K562 (cell line): Measurements from ENCODE around the gene CTF1. TPM values are rescaled to one million over a fixed set of nuclear protein-coding genes. Genes with fewer than 3 reads are reported as not detected.

Experiments
- CBFA2T2 ChIP-seq: fragments of 450-650 bp; conservative IDR thresholded peaks from 2 replicates; pipeline ENCODE4 v1.6.1; 2017; ENCODE audit warnings: mild to moderate bottlenecking
- DMBX1 ChIP-seq: fragments of 250-450 bp; sonication (Bioruptor Pico); IDR thresholded peaks from 2 replicates; pipeline ENCODE4 v1.8.0; 2022; ENCODE audit warnings: inconsistent platforms, mild to moderate bottlenecking, moderate library complexity, borderline replicate concordance
- ERF ChIP-seq: fragments of 450-650 bp; formaldehyde crosslinking; IDR thresholded peaks from 2 replicates; pipeline ENCODE4 v1.4.0; 2020; ENCODE audit warnings: mild to moderate bottlenecking, mixed read lengths
- FOXK1 ChIP-seq: sonication (generic); formaldehyde crosslinking; IDR thresholded peaks from 2 replicates; pipeline ENCODE4 v1.8.0; 2022; ENCODE audit warnings: missing genetic modification reagents, mild to moderate bottlenecking, borderline replicate concordance
- HIVEP1 ChIP-seq: fragments of 250-450 bp; sonication (Bioruptor Pico); IDR thresholded peaks from 2 replicates; pipeline ENCODE4 v1.4.0; 2020; ENCODE audit warnings: mild to moderate bottlenecking
- HNRNPL ChIP-seq: fragments of 200-400 bp; formaldehyde crosslinking; IDR thresholded peaks from 2 replicates; pipeline ENCODE4 v1.6.1; 2017; ENCODE audit warnings: low read depth, mild to moderate bottlenecking, low read length
- MCM5 ChIP-seq: fragments of 450-650 bp; IDR thresholded peaks from 2 replicates; pipeline ENCODE4 v1.6.1; 2016; ENCODE audit warnings: low read depth
- NR2C1 ChIP-seq, 2 experiments: fragments of 450-650 bp; IDR thresholded peaks; 2 replicates each; pipeline ENCODE4 v1.6.1; 2017; ENCODE audit warnings: mild to moderate bottlenecking in 2 of 2, antibody characterized with exemption in 1 of 2, inconsistent platforms in 1 of 2, missing compliant biosample characterization in 1 of 2, missing genetic modification characterization in 1 of 2
- RAD21 ChIP-seq, 2 experiments: fragments of 250-450 bp in 1 of 2; fragments of 450-650 bp in 1 of 2; sonication (Bioruptor Pico) in 1 of 2; formaldehyde crosslinking in 1 of 2; IDR thresholded peaks in 1 of 2; conservative IDR thresholded peaks in 1 of 2; 2 replicates each; pipeline versions ENCODE4 v1.4.0 to v1.8.0; 2020 to 2022; ENCODE audit warnings: mild to moderate bottlenecking in 2 of 2, moderate library complexity in 1 of 2
- SMARCE1 ChIP-seq: fragments of 450-650 bp; IDR thresholded peaks from 2 replicates; pipeline ENCODE4 v1.7.1; 2016; ENCODE audit warnings: mild to moderate bottlenecking
- TBL1XR1 ChIP-seq, 2 experiments: IDR thresholded peaks; 2 replicates each; pipeline ENCODE4 v1.6.1; 2012; ENCODE audit warnings: improper control_type of control experiment in 2 of 2, low read length in 2 of 2, mild to moderate bottlenecking in 1 of 2
- ZC3H4 ChIP-seq: sonication (generic); formaldehyde crosslinking; IDR thresholded peaks from 2 replicates; pipeline ENCODE4 v1.9.0; 2021; ENCODE audit warnings: missing genetic modification reagents, borderline replicate concordance
- ZNF197 ChIP-seq: fragments of 200-800 bp; sonication (Bioruptor generic); IDR thresholded peaks from 2 replicates; pipeline ENCODE4 v1.6.1; 2016; ENCODE audit warnings: low read depth, missing genetic modification characterization, missing compliant biosample characterization
- ZNF24 ChIP-seq: fragments of 450-650 bp; IDR thresholded peaks from 2 replicates; pipeline ENCODE4 v1.6.1; 2016
- ZNF57 ChIP-seq: fragments of 450-650 bp; formaldehyde crosslinking; IDR thresholded peaks from 2 replicates; pipeline ENCODE4 v1.4.0; 2020; ENCODE audit warnings: mild to moderate bottlenecking, moderate library complexity
- ZNF76 ChIP-seq: fragments of 250-450 bp; sonication (Bioruptor Pico); IDR thresholded peaks from 2 replicates; pipeline ENCODE4 v1.4.0; 2020; ENCODE audit warnings: mild to moderate bottlenecking, moderate library complexity, borderline replicate concordance
- polyA plus RNA-seq, 8 experiments: library from polyadenylated mRNA; depleted of rRNA in 4 of 8; stranded (reverse) in 5 of 8; unstranded in 3 of 8; fragments of >200 nt; fragmentation: Nextera tagmentation in 2 of 8; fragmentation: Illumina TruSeq in 1 of 8; extraction: Ambion mirVana in 2 of 8; extraction: Trizol in 1 of 8; gene quantifications; 2 replicates each; pipeline versions ENCODE4 v1.2.1 to v1.2.3, GENCODE V29; 2011 to 2014; ENCODE audit warnings: inconsistent platforms in 1 of 8, missing spikeins in 1 of 8
- total RNA-seq, 7 experiments: library from RNA; depleted of rRNA in 6 of 7; stranded (reverse); fragments of >200 nt in 6 of 7; fragmentation: Illumina TruSeq in 2 of 7; extraction: Trizol in 2 of 7; gene quantifications; 2 replicates each; pipeline versions ENCODE4 v1.2.1 to v1.2.3, GENCODE V29; 2011 to 2021; ENCODE audit warnings: low replicate concordance in 1 of 7
- TF ChIP-seq, protein P1 (sequence below): fragments of 450-650 bp; IDR thresholded peaks from 2 replicates; pipeline ENCODE4 v1.6.1; 2016; ENCODE audit warnings: mild to moderate bottlenecking
- TF ChIP-seq, protein P2 (sequence below), 2 experiments: fragments of 450-650 bp; IDR thresholded peaks; 2 replicates each; pipeline ENCODE4 v1.6.1; 2016; ENCODE audit warnings: mild to moderate bottlenecking in 2 of 2, borderline replicate concordance in 1 of 2, low read depth in 1 of 2, moderate library complexity in 1 of 2

CTF1 gene
- total and polyA plus RNA-seq, 9 of the 15 experiments (the other 6 are each of a cell fraction or from before 2014, with no cell fraction given), result 0.24 to 2.5 (median 0.44) TPM

DNA sequence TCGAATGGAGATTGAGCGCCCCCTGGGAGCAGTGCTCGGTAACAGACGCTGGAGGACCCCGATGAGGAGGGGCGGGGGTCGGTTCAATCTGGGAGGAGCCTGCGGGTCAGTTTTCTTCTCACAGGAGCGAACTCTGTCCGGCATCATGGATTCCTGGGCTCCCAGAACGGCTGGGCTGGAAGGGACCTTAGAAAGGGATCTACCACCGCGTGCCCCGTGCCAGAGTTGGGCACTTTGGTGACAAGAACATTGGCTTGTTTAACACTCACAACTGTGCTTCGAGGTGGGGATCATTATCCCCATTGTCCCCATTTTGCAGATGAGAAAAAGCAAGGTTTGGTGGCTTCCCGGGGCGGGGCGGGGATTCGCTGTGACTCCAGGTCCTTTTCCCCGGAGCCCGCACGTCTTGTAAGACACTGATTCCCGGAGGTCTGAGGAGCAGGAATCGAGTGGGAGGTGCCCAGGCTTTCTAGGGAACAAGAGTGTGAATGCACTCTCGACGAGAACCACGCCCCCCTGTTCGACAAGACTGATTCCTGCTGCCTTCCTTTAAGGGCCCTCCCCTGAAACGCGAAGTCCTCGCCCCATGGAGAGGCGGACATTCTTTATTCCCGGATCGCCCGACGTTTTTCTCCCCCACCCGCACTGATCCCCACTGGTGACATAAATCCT is 25.5 kb downstream of the CTF1 start (continued):
- peak; percentile 15; the same call in 1 of the 2 replicates for TF ChIP-seq FOXK1 (CRISPR knock-in tag)
- TF ChIP-seq HIVEP1 (CRISPR knock-in tag), result no peak
- no peak for TF ChIP-seq TBL1XR1 (IDR thresholded peaks at IDR 0.05; ENCODE audit: low read length in 2 of 2)
- TF ChIP-seq, protein P1, sequence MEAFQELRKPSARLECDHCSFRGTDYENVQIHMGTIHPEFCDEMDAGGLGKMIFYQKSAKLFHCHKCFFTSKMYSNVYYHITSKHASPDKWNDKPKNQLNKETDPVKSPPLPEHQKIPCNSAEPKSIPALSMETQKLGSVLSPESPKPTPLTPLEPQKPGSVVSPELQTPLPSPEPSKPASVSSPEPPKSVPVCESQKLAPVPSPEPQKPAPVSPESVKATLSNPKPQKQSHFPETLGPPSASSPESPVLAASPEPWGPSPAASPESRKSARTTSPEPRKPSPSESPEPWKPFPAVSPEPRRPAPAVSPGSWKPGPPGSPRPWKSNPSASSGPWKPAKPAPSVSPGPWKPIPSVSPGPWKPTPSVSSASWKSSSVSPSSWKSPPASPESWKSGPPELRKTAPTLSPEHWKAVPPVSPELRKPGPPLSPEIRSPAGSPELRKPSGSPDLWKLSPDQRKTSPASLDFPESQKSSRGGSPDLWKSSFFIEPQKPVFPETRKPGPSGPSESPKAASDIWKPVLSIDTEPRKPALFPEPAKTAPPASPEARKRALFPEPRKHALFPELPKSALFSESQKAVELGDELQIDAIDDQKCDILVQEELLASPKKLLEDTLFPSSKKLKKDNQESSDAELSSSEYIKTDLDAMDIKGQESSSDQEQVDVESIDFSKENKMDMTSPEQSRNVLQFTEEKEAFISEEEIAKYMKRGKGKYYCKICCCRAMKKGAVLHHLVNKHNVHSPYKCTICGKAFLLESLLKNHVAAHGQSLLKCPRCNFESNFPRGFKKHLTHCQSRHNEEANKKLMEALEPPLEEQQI, result no peak
- TF ChIP-seq ZNF24, result 0 out of 2 replicates have a peak, but pooled peaks have one; percentile 20
- peak; percentile 91 to 95 for TF ChIP-seq RAD21 (CRISPR knock-in tag; conservative IDR thresholded peaks at IDR 0.05 in 1 of 2, IDR thresholded peaks at IDR 0.05 in 1 of 2)
- 0 out of 2 replicates have a peak, but pooled peaks have one; percentile 63 for TF ChIP-seq SMARCE1
- no peak for TF ChIP-seq ZNF76 (CRISPR knock-in tag)
- no peak for TF ChIP-seq CBFA2T2
- no peak for TF ChIP-seq ZNF57 (CRISPR knock-in tag)
- no peak for TF ChIP-seq ZNF197 (CRISPR knock-in tag)
- 0 out of 2 replicates have a peak, but pooled peaks have one; percentile 69 for TF ChIP-seq ERF
- TF ChIP-seq ZC3H4 (CRISPR knock-in tag), result no peak
- TF ChIP-seq, protein P2, sequence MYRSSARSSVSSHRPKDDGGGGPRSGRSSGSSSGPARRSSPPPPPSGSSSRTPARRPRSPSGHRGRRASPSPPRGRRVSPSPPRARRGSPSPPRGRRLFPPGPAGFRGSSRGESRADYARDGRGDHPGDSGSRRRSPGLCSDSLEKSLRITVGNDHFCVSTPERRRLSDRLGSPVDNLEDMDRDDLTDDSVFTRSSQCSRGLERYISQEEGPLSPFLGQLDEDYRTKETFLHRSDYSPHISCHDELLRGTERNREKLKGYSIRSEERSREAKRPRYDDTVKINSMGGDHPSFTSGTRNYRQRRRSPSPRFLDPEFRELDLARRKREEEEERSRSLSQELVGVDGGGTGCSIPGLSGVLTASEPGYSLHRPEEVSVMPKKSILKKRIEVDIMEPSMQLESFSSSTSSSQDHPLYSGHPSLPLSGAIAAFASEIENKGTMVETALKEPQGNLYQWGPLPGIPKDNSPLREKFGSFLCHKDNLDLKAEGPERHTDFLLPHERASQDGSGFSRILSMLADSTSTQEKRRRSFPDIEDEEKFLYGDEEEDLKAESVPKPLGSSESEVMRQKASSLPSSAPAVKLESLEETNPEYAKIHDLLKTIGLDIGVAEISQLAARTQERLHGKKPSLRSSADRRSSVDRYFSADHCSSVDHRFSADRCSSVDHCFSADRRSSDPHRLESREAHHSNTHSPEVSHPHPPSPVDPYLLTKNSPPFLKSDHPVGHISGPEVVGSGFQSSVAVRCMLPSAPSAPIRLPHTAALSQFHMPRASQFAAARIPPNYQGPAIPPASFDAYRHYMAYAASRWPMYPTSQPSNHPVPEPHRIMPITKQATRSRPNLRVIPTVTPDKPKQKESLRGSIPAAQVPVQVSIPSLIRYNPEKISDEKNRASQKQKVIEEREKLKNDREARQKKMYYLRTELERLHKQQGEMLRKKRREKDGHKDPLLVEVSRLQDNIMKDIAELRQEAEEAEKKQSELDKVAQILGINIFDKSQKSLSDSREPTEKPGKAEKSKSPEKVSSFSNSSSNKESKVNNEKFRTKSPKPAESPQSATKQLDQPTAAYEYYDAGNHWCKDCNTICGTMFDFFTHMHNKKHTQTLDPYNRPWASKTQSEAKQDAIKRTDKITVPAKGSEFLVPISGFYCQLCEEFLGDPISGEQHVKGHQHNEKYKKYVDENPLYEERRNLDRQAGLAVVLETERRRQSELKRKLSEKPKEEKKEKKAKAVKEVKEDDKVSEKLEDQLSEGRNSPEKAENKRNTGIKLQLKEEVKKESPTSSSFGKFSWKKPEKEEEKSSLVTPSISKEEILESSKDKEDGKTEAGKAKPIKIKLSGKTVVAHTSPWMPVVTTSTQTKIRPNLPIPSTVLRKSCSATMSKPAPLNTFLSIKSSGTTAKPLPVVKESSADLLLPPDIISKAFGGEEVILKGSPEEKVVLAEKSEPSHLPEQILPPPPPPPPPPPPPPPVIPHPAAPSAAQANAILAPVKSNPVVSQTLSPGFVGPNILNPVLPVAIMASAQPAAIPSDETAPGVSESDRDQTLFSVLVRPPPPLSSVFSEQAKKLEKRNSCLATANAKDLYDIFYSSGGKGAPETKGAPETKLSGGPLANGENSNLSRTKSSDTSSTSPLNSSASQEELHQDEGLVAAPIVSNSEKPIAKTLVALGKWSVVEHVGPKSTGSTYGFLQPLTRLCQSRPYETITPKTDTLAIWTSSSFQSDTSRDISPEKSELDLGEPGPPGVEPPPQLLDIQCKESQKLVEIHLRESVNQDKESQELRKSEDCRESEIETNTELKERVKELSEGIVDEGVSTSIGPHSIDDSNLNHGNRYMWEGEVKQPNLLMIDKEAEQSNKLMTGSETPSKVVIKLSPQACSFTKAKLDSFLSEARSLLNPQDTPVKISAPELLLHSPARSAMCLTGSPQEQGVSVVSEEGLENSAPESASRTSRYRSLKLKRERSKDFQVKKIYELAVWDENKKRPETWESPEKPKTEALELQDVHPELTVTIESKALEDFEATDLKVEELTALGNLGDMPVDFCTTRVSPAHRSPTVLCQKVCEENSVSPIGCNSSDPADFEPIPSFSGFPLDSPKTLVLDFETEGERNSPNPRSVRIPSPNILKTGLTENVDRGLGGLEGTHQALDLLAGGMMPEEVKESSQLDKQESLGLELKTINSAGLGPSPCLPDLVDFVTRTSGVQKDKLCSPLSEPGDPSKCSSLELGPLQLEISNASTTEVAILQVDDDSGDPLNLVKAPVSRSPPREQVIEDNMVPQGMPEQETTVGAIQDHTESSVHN (IDR thresholded peaks at IDR 0.05; ENCODE audit: borderline replicate concordance in 1 of 2, low read depth in 1 of 2), result no peak
- TF ChIP-seq NR2C1 (IDR thresholded peaks at IDR 0.05), result no peak
- no peak for TF ChIP-seq NR2C1 (tag; IDR thresholded peaks at IDR 0.05)
- no peak for TF ChIP-seq DMBX1
- TF ChIP-seq MCM5, result no peak
- no peak for TF ChIP-seq HNRNPL
